IMR-90 (cell line): ENCODE results near the gene TRIML1.

Experiments used
- CEBPB ChIP-seq: IDR thresholded peaks from 2 replicates; pipeline ENCODE4 v1.6.1; 2012; ENCODE audit warnings: low read depth, low read length, improper control_type of control experiment
- FOS ChIP-seq: fragments of 150-350 bp; IDR thresholded peaks from 2 replicates; pipeline ENCODE4 v1.6.1; 2016; ENCODE audit warnings: low read depth, low read length
- POLR2A ChIP-seq: IDR thresholded peaks from 2 replicates; pipeline ENCODE4 v1.6.1; 2012; ENCODE audit warnings: mild to moderate bottlenecking, low read depth, low read length
- TF ChIP-seq, protein P1 (sequence below): fragments of 150-350 bp; IDR thresholded peaks from 2 replicates; pipeline ENCODE4 v1.6.1; 2017; ENCODE audit warnings: mild to moderate bottlenecking, antibody characterized with exemption, low read length, low read depth
- TF ChIP-seq, protein P2 (sequence below): conservative IDR thresholded peaks from 2 replicates; pipeline ENCODE4 v1.5.1; 2012; ENCODE audit warnings: mild to moderate bottlenecking, low read depth, low read length, improper control_type of control experiment

DNA sequence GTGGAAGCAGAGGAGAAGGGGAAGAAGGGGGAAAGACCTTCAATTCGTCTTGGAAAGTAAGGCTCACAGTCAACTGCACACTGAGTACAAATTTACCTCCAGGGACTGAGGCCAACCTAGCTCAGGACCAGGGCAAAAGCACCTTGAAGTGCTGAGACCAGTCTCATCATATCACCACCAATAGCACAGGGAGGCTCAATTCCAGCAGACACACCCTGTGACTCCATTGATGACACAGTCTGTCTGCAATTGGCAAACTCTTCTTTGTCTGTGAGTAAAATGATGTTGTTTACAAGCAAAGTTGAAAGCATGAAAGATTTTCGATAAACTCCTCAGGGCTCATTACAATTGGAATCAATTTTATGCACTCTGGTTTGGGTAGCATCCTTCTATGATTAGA is 32.3 kb downstream of the TRIML1 start:
- TF ChIP-seq, protein P1, sequence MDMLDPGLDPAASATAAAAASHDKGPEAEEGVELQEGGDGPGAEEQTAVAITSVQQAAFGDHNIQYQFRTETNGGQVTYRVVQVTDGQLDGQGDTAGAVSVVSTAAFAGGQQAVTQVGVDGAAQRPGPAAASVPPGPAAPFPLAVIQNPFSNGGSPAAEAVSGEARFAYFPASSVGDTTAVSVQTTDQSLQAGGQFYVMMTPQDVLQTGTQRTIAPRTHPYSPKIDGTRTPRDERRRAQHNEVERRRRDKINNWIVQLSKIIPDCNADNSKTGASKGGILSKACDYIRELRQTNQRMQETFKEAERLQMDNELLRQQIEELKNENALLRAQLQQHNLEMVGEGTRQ, result no peak
- TF ChIP-seq, protein P2, sequence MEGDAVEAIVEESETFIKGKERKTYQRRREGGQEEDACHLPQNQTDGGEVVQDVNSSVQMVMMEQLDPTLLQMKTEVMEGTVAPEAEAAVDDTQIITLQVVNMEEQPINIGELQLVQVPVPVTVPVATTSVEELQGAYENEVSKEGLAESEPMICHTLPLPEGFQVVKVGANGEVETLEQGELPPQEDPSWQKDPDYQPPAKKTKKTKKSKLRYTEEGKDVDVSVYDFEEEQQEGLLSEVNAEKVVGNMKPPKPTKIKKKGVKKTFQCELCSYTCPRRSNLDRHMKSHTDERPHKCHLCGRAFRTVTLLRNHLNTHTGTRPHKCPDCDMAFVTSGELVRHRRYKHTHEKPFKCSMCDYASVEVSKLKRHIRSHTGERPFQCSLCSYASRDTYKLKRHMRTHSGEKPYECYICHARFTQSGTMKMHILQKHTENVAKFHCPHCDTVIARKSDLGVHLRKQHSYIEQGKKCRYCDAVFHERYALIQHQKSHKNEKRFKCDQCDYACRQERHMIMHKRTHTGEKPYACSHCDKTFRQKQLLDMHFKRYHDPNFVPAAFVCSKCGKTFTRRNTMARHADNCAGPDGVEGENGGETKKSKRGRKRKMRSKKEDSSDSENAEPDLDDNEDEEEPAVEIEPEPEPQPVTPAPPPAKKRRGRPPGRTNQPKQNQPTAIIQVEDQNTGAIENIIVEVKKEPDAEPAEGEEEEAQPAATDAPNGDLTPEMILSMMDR, result no peak
- TF ChIP-seq POLR2A, result no peak
- TF ChIP-seq CEBPB, result no peak
- no peak for TF ChIP-seq FOS
